ENCODE data around the gene RAB35.

DNA sequence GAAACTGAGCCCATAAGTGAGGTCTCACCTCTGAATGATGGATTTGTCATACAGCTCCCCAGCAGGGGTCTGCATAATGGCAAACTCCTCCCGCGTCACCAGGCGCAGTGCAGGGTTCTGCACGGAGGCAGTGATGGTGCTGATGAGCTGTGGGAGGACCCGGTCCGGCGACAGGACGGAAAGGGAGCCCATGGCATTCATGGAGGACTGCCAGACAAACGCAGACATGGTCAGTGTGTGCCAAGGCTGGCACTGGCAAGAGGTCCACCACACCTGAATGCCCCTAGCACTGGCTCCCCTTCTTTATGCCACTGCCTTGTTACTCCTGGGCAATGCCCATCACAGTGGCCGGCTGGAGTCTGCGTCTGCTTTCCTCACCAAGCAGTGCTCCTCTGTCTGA, 45.3 kb upstream of the RAB35 start:
- TF ChIP-seq, protein P1, sequence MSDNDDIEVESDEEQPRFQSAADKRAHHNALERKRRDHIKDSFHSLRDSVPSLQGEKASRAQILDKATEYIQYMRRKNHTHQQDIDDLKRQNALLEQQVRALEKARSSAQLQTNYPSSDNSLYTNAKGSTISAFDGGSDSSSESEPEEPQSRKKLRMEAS (IDR thresholded peaks at IDR 0.05; ENCODE audit: low read depth, low read length) = no peak
- TF ChIP-seq, protein P2, sequence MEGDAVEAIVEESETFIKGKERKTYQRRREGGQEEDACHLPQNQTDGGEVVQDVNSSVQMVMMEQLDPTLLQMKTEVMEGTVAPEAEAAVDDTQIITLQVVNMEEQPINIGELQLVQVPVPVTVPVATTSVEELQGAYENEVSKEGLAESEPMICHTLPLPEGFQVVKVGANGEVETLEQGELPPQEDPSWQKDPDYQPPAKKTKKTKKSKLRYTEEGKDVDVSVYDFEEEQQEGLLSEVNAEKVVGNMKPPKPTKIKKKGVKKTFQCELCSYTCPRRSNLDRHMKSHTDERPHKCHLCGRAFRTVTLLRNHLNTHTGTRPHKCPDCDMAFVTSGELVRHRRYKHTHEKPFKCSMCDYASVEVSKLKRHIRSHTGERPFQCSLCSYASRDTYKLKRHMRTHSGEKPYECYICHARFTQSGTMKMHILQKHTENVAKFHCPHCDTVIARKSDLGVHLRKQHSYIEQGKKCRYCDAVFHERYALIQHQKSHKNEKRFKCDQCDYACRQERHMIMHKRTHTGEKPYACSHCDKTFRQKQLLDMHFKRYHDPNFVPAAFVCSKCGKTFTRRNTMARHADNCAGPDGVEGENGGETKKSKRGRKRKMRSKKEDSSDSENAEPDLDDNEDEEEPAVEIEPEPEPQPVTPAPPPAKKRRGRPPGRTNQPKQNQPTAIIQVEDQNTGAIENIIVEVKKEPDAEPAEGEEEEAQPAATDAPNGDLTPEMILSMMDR (IDR thresholded peaks at IDR 0.05; ENCODE audit: low read depth, low read length) = no peak
- TF ChIP-seq POLR2A (IDR thresholded peaks at IDR 0.05; ENCODE audit: extremely low read depth, insufficient read length) = no peak
- TF ChIP-seq MYC (IDR thresholded peaks at IDR 0.05; ENCODE audit: low read depth, low read length) = no peak

Measured in NB4 (cell line).